H9 (cell line): ENCODE measurements around the gene HP. TPM values are rescaled to one million over a fixed set of nuclear protein-coding genes. Genes with fewer than 3 reads are reported as not detected.

ENCODE experiments used
- DNase-seq: peaks from one replicate; pipeline ENCODE4 v3.0.0-alpha.2; 2017
- H2AFZ ChIP-seq: one replicate; pipeline ENCODE4 v1.6.1; 2013; ENCODE audit warnings: mild to moderate bottlenecking, low read length, control low read depth, moderate library complexity
- H2AK5ac ChIP-seq: 2 replicates; pipeline ENCODE4 v1.6.1; 2013; ENCODE audit warnings: low read length, control low read depth, mixed read lengths; ENCODE audit not compliant: insufficient read length
- H2BK120ac ChIP-seq: one replicate; pipeline ENCODE4 v1.6.1; 2013; ENCODE audit warnings: low read depth, mild to moderate bottlenecking, low read length, control low read depth, inconsistent platforms; ENCODE audit not compliant: poor library complexity, severe bottlenecking
- H2BK12ac ChIP-seq: 2 replicates; pipeline ENCODE4 v1.6.1; 2013; ENCODE audit warnings: low read length, control low read depth, mixed read lengths, low read depth; ENCODE audit not compliant: insufficient read length
- H2BK15ac ChIP-seq: 2 replicates; pipeline ENCODE4 v1.6.1; 2013; ENCODE audit warnings: low read depth, low read length, control low read depth
- H2BK20ac ChIP-seq: one replicate; pipeline ENCODE4 v1.6.1; 2013; ENCODE audit warnings: low read depth, mild to moderate bottlenecking, low read length, control low read depth, inconsistent platforms; ENCODE audit not compliant: poor library complexity, severe bottlenecking
- H2BK5ac ChIP-seq: 2 replicates; pipeline ENCODE4 v1.6.1; 2013; ENCODE audit warnings: low read length, control low read depth, mixed read lengths; ENCODE audit not compliant: insufficient read length
- H3K14ac ChIP-seq: 2 replicates; pipeline ENCODE4 v1.6.1; 2013; ENCODE audit warnings: low read length, control low read depth; ENCODE audit not compliant: insufficient read depth
- H3K18ac ChIP-seq: 2 replicates; pipeline ENCODE4 v1.6.1; 2013; ENCODE audit warnings: low read depth, mild to moderate bottlenecking, mixed read lengths, low read length, control low read depth; ENCODE audit not compliant: insufficient read length
- H3K23ac ChIP-seq: 2 replicates; pipeline ENCODE4 v1.6.1; 2013; ENCODE audit warnings: low read length, control low read depth, mixed read lengths, low read depth; ENCODE audit not compliant: insufficient read length
- H3K23me2 ChIP-seq: 2 replicates; pipeline ENCODE4 v1.6.1; 2013; ENCODE audit warnings: low read depth, mild to moderate bottlenecking, mixed read lengths, low read length, control low read depth; ENCODE audit not compliant: insufficient read length, poor library complexity, severe bottlenecking
- H3K27ac ChIP-seq: 2 replicates; pipeline ENCODE4 v1.5.1; 2013; ENCODE audit warnings: low read length, control low read depth, mixed read lengths, low read depth; ENCODE audit not compliant: insufficient read length
- H3K27me3 ChIP-seq: 2 replicates; pipeline ENCODE4 v1.6.1; 2013; ENCODE audit warnings: low read length, control low read depth, inconsistent platforms; ENCODE audit not compliant: insufficient read depth
- H3K4ac ChIP-seq: 2 replicates; pipeline ENCODE4 v1.6.1; 2013; ENCODE audit warnings: low read depth, mild to moderate bottlenecking, control low read depth, inconsistent platforms, low read length, moderate library complexity
- H3K4me1 ChIP-seq: 2 replicates; pipeline ENCODE4 v1.6.1; 2013; ENCODE audit warnings: low read length, control low read depth, inconsistent platforms; ENCODE audit not compliant: insufficient read depth
- H3K4me2 ChIP-seq: 2 replicates; pipeline ENCODE4 v1.6.1; 2013; ENCODE audit warnings: low read length, control low read depth, mixed read lengths; ENCODE audit not compliant: insufficient read length, insufficient read depth
- H3K56ac ChIP-seq: 2 replicates; pipeline ENCODE4 v1.6.1; 2013; ENCODE audit warnings: low read depth, mild to moderate bottlenecking, mixed read lengths, low read length, control low read depth; ENCODE audit not compliant: insufficient read length
- H3K79me1 ChIP-seq: 2 replicates; pipeline ENCODE4 v1.6.1; 2013; ENCODE audit warnings: low read depth, mild to moderate bottlenecking, moderate library complexity, low read length, control low read depth, inconsistent platforms; ENCODE audit not compliant: insufficient read depth, poor library complexity, severe bottlenecking
- H3K79me2 ChIP-seq: 2 replicates; pipeline ENCODE4 v1.6.1; 2013; ENCODE audit warnings: low read length, control low read depth, inconsistent platforms; ENCODE audit not compliant: insufficient read depth
- H3K9ac ChIP-seq: 2 replicates; pipeline ENCODE4 v1.6.1; 2013; ENCODE audit warnings: low read length, control low read depth, mixed read lengths; ENCODE audit not compliant: insufficient read length; ENCODE audit errors: extremely low read depth
- H3K9me3 ChIP-seq: one replicate; pipeline ENCODE4 v1.6.1; 2013; ENCODE audit warnings: low read depth, low read length, inconsistent platforms; ENCODE audit not compliant: control insufficient read depth
- H3T11ph ChIP-seq: one replicate; pipeline ENCODE4 v1.6.1; 2013; ENCODE audit warnings: mild to moderate bottlenecking, low read length, control low read depth, inconsistent platforms
- H4K20me1 ChIP-seq: one replicate; pipeline ENCODE4 v1.6.1; 2013; ENCODE audit not compliant: control insufficient read depth, insufficient read length, insufficient read depth
- H4K5ac ChIP-seq: 2 replicates; pipeline ENCODE4 v1.6.1; 2013; ENCODE audit warnings: low read depth, mild to moderate bottlenecking, mixed read lengths, low read length, control low read depth; ENCODE audit not compliant: insufficient read length
- H4K8ac ChIP-seq: replicated peaks from 2 replicates; pipeline ENCODE4 v1.6.1; 2013; ENCODE audit warnings: low read length, control low read depth, mixed read lengths, low read depth; ENCODE audit not compliant: insufficient read length
- H4K91ac ChIP-seq: 2 replicates; pipeline ENCODE4 v1.6.1; 2013; ENCODE audit warnings: low read depth, mild to moderate bottlenecking, moderate library complexity, mixed read lengths, low read length, control low read depth; ENCODE audit not compliant: insufficient read length
- H3K27ac Mint-ChIP-seq, 3 experiments: 2 replicates in 2 of 3; 3 replicates in 1 of 3; pipeline ENCODE4 v1.8.0; 2020 to 2021; ENCODE audit warnings: mixed read lengths in 3 of 3, mild to moderate bottlenecking in 1 of 3, moderate library complexity in 1 of 3
- H3K27me3 Mint-ChIP-seq: 2 replicates; pipeline ENCODE4 v1.8.0; 2021; ENCODE audit warnings: low read depth, mild to moderate bottlenecking, moderate library complexity, mixed read lengths
- H3K36me3 Mint-ChIP-seq, 3 experiments: 2 replicates in 2 of 3; 3 replicates in 1 of 3; pipeline ENCODE4 v1.8.0; 2020 to 2021; ENCODE audit warnings: low read depth in 3 of 3, mixed read lengths in 3 of 3; ENCODE audit not compliant: insufficient read depth in 1 of 3
- H3K4me1 Mint-ChIP-seq, 2 experiments: 2 replicates each; pipeline ENCODE4 v1.8.0; 2020; ENCODE audit warnings: mixed read lengths in 2 of 2
- H3K4me3 Mint-ChIP-seq, 2 experiments: 2 replicates in 1 of 2; 3 replicates in 1 of 2; pipeline ENCODE4 v1.8.0; 2020 to 2021; ENCODE audit warnings: mild to moderate bottlenecking in 2 of 2, mixed read lengths in 2 of 2, moderate library complexity in 1 of 2
- H3K9me3 Mint-ChIP-seq, 2 experiments: 2 replicates in 1 of 2; 3 replicates in 1 of 2; pipeline ENCODE4 v1.8.0; 2020; ENCODE audit warnings: mild to moderate bottlenecking in 2 of 2, mixed read lengths in 2 of 2, moderate library complexity in 1 of 2
- WGBS: extraction: QIAGEN DNeasy Blood & Tissue Kit; methylation state at CpG from one replicate; pipeline ENCODE4 v1.1.7; 2013; ENCODE audit warnings: missing lambda C conversion rate, low lambda C conversion rate, mixed read lengths; ENCODE audit not compliant: insufficient read length; ENCODE audit errors: extremely low coverage; 5-methylcytosine and 5-hydroxymethylcytosine counted together
- total RNA-seq: library from RNA; stranded (reverse); gene quantifications from 2 replicates; pipeline ENCODE4 v1.2.1, GENCODE V29; 2021
- TF ChIP-seq, protein P1 (sequence below): fragments of 200-600 bp; sonication (generic); conservative IDR thresholded peaks from 3 replicates; pipeline ENCODE4 v1.8.0; 2021; ENCODE audit warnings: antibody characterized with exemption, mild to moderate bottlenecking

HP gene
- total RNA-seq, 1 experiment from 2014 or later, result not detected

DNA sequence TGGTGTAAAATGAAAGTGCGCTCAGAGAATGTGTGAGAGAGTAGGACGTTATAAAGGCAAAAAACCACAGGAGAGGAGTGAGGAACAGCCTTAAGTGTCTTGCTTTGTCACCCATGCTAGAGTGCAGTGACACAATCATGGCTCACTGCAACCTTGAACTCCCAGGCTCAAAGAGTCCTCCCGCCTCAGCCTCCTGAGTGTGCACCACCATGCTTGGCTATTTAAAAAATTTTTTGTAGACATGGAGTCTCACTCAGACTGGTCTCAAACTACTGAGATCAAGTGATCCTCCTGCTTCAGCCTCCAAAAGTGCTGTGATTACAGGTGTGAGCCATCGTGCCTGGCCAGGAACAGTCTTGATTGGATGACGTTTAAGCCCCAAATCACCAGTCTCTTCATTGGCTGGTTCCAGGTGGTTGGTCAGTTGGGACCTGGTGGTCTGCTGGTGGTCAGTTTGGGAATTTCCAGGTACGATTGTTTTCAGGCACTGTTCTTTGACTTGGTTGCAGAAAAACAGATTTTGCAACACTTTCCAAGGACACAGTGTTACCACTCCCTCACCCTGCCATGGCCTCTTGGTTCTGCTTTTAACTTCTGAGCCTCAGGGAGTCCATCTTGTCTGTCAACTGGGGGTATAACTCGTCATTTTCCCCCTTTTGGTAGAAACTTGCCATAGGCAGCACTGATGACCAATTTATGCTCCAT, 24.6 kb upstream of the HP start:
- Histone ChIP-seq H3K9ac (no peak overlapping the region), H3K4me1 (no peaks in the 10 kb centered on the region), H2BK12ac (no peak overlapping the region), H3K79me1 (no peaks in the 10 kb centered on the region), H3K23me2 (no peaks in the 10 kb centered on the region), H3K4me2 (no peak overlapping the region), H3K18ac (no peak overlapping the region), H2AFZ (no peak overlapping the region), H3K23ac (no peak overlapping the region), H3K27ac (no peak overlapping the region), H2BK20ac (no peak overlapping the region), H4K8ac (no peak overlapping the region), H3K9me3 (no peaks in the 10 kb centered on the region), H2AK5ac (no peak overlapping the region), H3K27me3 (no peaks in the 10 kb centered on the region), H4K5ac (no peak overlapping the region), H3K4ac (no peak overlapping the region), H4K20me1 (no peaks in the 10 kb centered on the region), H3T11ph (no peak overlapping the region), H3K79me2 (no peaks in the 10 kb centered on the region), H3K56ac (no peak overlapping the region), H2BK15ac (no peak overlapping the region), H4K91ac (no peak overlapping the region), H2BK120ac (no peak overlapping the region), H3K14ac (no peak overlapping the region), H2BK5ac (no peak overlapping the region)
- peaks cover 4 to 10% (median 9%) of the 10 kb centered on the region in 3 experiments; a peak in 5 of 7 replicates for H3K36me3 Mint-ChIP-seq
- H3K4me1 Mint-ChIP-seq, result peaks cover 7 to 12% of the 10 kb centered on the region in 2 experiments
- H3K27me3 Mint-ChIP-seq, result no peaks in the 10 kb centered on the region
- H3K9me3 Mint-ChIP-seq, result no peaks in the 10 kb centered on the region
- WGBS, result no CpG with 5 or more reads among the region's 7 CpGs
- TF ChIP-seq, protein P1, sequence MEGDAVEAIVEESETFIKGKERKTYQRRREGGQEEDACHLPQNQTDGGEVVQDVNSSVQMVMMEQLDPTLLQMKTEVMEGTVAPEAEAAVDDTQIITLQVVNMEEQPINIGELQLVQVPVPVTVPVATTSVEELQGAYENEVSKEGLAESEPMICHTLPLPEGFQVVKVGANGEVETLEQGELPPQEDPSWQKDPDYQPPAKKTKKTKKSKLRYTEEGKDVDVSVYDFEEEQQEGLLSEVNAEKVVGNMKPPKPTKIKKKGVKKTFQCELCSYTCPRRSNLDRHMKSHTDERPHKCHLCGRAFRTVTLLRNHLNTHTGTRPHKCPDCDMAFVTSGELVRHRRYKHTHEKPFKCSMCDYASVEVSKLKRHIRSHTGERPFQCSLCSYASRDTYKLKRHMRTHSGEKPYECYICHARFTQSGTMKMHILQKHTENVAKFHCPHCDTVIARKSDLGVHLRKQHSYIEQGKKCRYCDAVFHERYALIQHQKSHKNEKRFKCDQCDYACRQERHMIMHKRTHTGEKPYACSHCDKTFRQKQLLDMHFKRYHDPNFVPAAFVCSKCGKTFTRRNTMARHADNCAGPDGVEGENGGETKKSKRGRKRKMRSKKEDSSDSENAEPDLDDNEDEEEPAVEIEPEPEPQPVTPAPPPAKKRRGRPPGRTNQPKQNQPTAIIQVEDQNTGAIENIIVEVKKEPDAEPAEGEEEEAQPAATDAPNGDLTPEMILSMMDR, result no peak
- H3K4me3 Mint-ChIP-seq, result no peak overlapping the region
- no peak for DNase-seq
- H3K27ac Mint-ChIP-seq, result peak overlapping the region in 1 of 3 experiments; percentile 57; a peak in 1 of 7 replicates
